ENCODE measurements around the gene ULK4. TPM values are rescaled to one million over a fixed set of nuclear protein-coding genes. Genes with fewer than 3 reads are reported as not detected.

ULK4 gene
- total RNA-seq, 4 donors from 2014 or later, result 2.0 to 3.0 (median 2.3) TPM

- Histone ChIP-seq H3K36me3 (no peaks in the 10 kb centered on the region), H3K27me3 (no peaks in the 10 kb centered on the region), H3K27ac (no peak overlapping the region), H3K4me3 (no peak overlapping the region), H3K9me3 (no peaks in the 10 kb centered on the region), H3K4me1 (peaks cover 68 to 75% of the 10 kb centered on the region in 2 donors)
- in situ Hi-C loops (cut with MboI; ENCODE audit: low sequenced_read_pairs in 4 of 4), result loop anchor here in 3 of 4 donors (25.0 kb wide), 2 partner anchors 620 to 895 kb away; partner anchors contain the start of gene EIF1B (in 2 of the 3)
- intact Hi-C loops (cut with DNase I; ENCODE audit: low total_unique reads), result loop anchor here (2.0 kb wide), 1 partner anchor 13 kb away; no protein-coding TSS in a partner anchor
- ATAC-seq (no peak), DNase-seq (no peak)
- TF ChIP-seq POLR2A (IDR thresholded peaks at IDR 0.05), result no peak
- TF ChIP-seq CTCF (IDR thresholded peaks at IDR 0.05 in 4 of 5, conservative IDR thresholded peaks at IDR 0.05 in 1 of 5), result no peak
Observed at GRCh38 chr3:41207355-41207754, 754.5 kb downstream of the ULK4 start.

GRCh38 chr3:41205591-41205990 is 756.3 kb downstream of the ULK4 start:
- ATAC-seq, result no peak
- no peak for DNase-seq
- in situ Hi-C loops (cut with MboI; ENCODE audit: low sequenced_read_pairs in 4 of 4) (loop anchor here in 3 of 4 donors (25.0 kb wide), 2 partner anchors 618 to 893 kb away; partner anchors contain the start of gene EIF1B (in 2 of the 3)), intact Hi-C loops (cut with DNase I; ENCODE audit: low total_unique reads) (no loop called here)
- Histone ChIP-seq H3K36me3 (no peaks in the 10 kb centered on the region), H3K27me3 (no peaks in the 10 kb centered on the region), H3K4me1 (peaks cover 76 to 87% of the 10 kb centered on the region in 2 donors), H3K9me3 (no peaks in the 10 kb centered on the region), H3K27ac (no peak overlapping the region), H3K4me3 (no peak overlapping the region)
- TF ChIP-seq CTCF (IDR thresholded peaks at IDR 0.05 in 4 of 5, conservative IDR thresholded peaks at IDR 0.05 in 1 of 5), result no peak
- no peak for TF ChIP-seq POLR2A (IDR thresholded peaks at IDR 0.05)

GRCh38 chr3:41204369-41204768 is 757.5 kb downstream of the ULK4 start:
- TF ChIP-seq POLR2A (IDR thresholded peaks at IDR 0.05) (no peak), CTCF (IDR thresholded peaks at IDR 0.05 in 4 of 5, conservative IDR thresholded peaks at IDR 0.05 in 1 of 5) (no peak)
- H3K27me3 ChIP-seq, result no peaks in the 10 kb centered on the region
- ATAC-seq, result no peak
- H3K4me3 ChIP-seq, result peak overlapping the region in 1 of 4 donors; percentile 15
- H3K27ac ChIP-seq, result no peak overlapping the region
- in situ Hi-C loops (cut with MboI; ENCODE audit: low sequenced_read_pairs in 4 of 4), result loop anchor here in 3 of 4 donors (25.0 kb wide), 2 partner anchors 617 to 892 kb away; partner anchors contain the start of gene EIF1B (in 2 of the 3)
- DNase-seq, result no peak
- peaks cover 77 to 84% of the 10 kb centered on the region in 2 donors for H3K4me1 ChIP-seq
- H3K9me3 ChIP-seq, result no peaks in the 10 kb centered on the region
- no peaks in the 10 kb centered on the region for H3K36me3 ChIP-seq
- intact Hi-C loops (cut with DNase I; ENCODE audit: low total_unique reads), result loop anchor here (5.0 kb wide), 2 partner anchors 482 to 897 kb away; partner anchors contain the start of gene EIF1B

GRCh38 chr3:41202834-41203345 is 759.0 kb downstream of the ULK4 start:
- intact Hi-C loops (cut with DNase I; ENCODE audit: low total_unique reads), result loop anchor here (5.0 kb wide), 2 partner anchors 481 to 896 kb away; partner anchors contain the start of gene EIF1B
- peak overlapping the region in 3 of 4 donors; percentile 18 to 99 (median 42) for H3K27ac ChIP-seq
- H3K4me1 ChIP-seq, result peaks cover 62 to 74% of the 10 kb centered on the region in 2 donors
- DNase-seq (peak in 1 of 2 donors; percentile 18), ATAC-seq (no peak)
- TF ChIP-seq POLR2A (IDR thresholded peaks at IDR 0.05) (no peak), CTCF (IDR thresholded peaks at IDR 0.05 in 4 of 5, conservative IDR thresholded peaks at IDR 0.05 in 1 of 5) (peak in 1 of 5 experiments; percentile 36)
- no peaks in the 10 kb centered on the region for H3K27me3 ChIP-seq
- H3K4me3 ChIP-seq, result peak overlapping the region in 2 of 4 donors; percentile 97
- no peaks in the 10 kb centered on the region for H3K9me3 ChIP-seq
- in situ Hi-C loops (cut with MboI; ENCODE audit: low sequenced_read_pairs in 4 of 4), result loop anchor here in 3 of 4 donors (25.0 kb wide), 2 partner anchors 616 to 891 kb away; partner anchors contain the start of gene EIF1B (in 2 of the 3)
- H3K36me3 ChIP-seq, result no peaks in the 10 kb centered on the region

Data from gastrocnemius medialis (tissue), 4 donors.